IPS-15b (cell line): ENCODE results near the gene TCTN1.
A peak's percentile ranks its signal among the peaks of the same experiment; 100 is the strongest.
"Not testable (repeated sequence)": the region's sequence is repeated elsewhere in the genome, so short reads cannot be mapped to it uniquely, and the experiment has no call there.

Experiments used
- H3K27me3 ChIP-seq: one replicate; pipeline ENCODE4 v1.6.1; 2013; ENCODE audit warnings: low read length; ENCODE audit not compliant: control insufficient read depth, insufficient read depth
- H3K36me3 ChIP-seq: one replicate; pipeline ENCODE4 v1.6.1; 2013; ENCODE audit warnings: low read length; ENCODE audit not compliant: control insufficient read depth, insufficient read depth
- H3K4me1 ChIP-seq: one replicate; pipeline ENCODE4 v1.6.1; 2013; ENCODE audit warnings: mild to moderate bottlenecking, low read length; ENCODE audit not compliant: control insufficient read depth, insufficient read depth
- H3K4me3 ChIP-seq: one replicate; pipeline ENCODE4 v1.5.1; 2013; ENCODE audit warnings: low read depth, low read length
- H3K9ac ChIP-seq: one replicate; pipeline ENCODE4 v1.6.1; 2013; ENCODE audit warnings: low read depth, mild to moderate bottlenecking, low read length
- H3K9me3 ChIP-seq: one replicate; pipeline ENCODE4 v1.6.1; 2013; ENCODE audit warnings: mild to moderate bottlenecking, low read length; ENCODE audit not compliant: control insufficient read depth, insufficient read depth

TCTN1 gene

GRCh38 chr12:110591451-110592051 is 22.4 kb upstream of the TCTN1 start:
- no peak overlapping the region for H3K9ac ChIP-seq

GRCh38 chr12:110592078-110592477 is 21.9 kb upstream of the TCTN1 start:
- Histone ChIP-seq H3K27me3 (no peaks in the 10 kb centered on the region), H3K4me1 (peaks cover 6% of the 10 kb centered on the region), H3K9me3 (no peaks in the 10 kb centered on the region), H3K4me3 (no peak overlapping the region), H3K36me3 (no peaks in the 10 kb centered on the region), H3K9ac (no peak overlapping the region)

More at GRCh38 chr12:110591451-110592051, 22.4 kb upstream of the TCTN1 start:
- Histone ChIP-seq H3K4me3 (no peak overlapping the region), H3K4me1 (peaks cover 6% of the 10 kb centered on the region), H3K27me3 (no peaks in the 10 kb centered on the region), H3K36me3 (no peaks in the 10 kb centered on the region), H3K9me3 (no peaks in the 10 kb centered on the region)

- H3K27me3 ChIP-seq, H3K9ac ChIP-seq, H3K4me3 ChIP-seq, H3K9me3 ChIP-seq, H3K4me1 ChIP-seq, H3K36me3 ChIP-seq: not testable (repeated sequence)
These were observed 21.0 kb upstream of the TCTN1 start for GRCh38 chr12:110592919-110593318.

- H3K9ac ChIP-seq = no peak overlapping the region
- H3K4me3 ChIP-seq = no peak overlapping the region
- H3K27me3 ChIP-seq = no peaks in the 10 kb centered on the region
- no peaks in the 10 kb centered on the region for H3K4me1 ChIP-seq
- H3K9me3 ChIP-seq = no peaks in the 10 kb centered on the region
- H3K36me3 ChIP-seq = no peaks in the 10 kb centered on the region
These were observed 16.0 kb upstream of the TCTN1 start for GRCh38 chr12:110597885-110598284.

- H3K4me3 ChIP-seq = no peak overlapping the region
- H3K9me3 ChIP-seq = no peaks in the 10 kb centered on the region
- H3K4me1 ChIP-seq = no peaks in the 10 kb centered on the region
- no peak overlapping the region for H3K9ac ChIP-seq
- H3K36me3 ChIP-seq = no peaks in the 10 kb centered on the region
- H3K27me3 ChIP-seq = no peaks in the 10 kb centered on the region
These were observed 14.6 kb upstream of the TCTN1 start for GRCh38 chr12:110599334-110599733.

- H3K36me3 ChIP-seq = no peaks in the 10 kb centered on the region
- H3K9me3 ChIP-seq = no peaks in the 10 kb centered on the region
- H3K9ac ChIP-seq = no peak overlapping the region
- H3K4me3 ChIP-seq = no peak overlapping the region
- no peaks in the 10 kb centered on the region for H3K27me3 ChIP-seq
- no peaks in the 10 kb centered on the region for H3K4me1 ChIP-seq
These were observed 13.7 kb upstream of the TCTN1 start for GRCh38 chr12:110600254-110600653.

- H3K36me3 ChIP-seq, H3K4me1 ChIP-seq, H3K9ac ChIP-seq, H3K27me3 ChIP-seq, H3K9me3 ChIP-seq, H3K4me3 ChIP-seq: not testable (repeated sequence)
These were observed 11.7 kb upstream of the TCTN1 start for GRCh38 chr12:110602085-110602814.

- Histone ChIP-seq H3K9ac (no peak overlapping the region), H3K27me3 (no peaks in the 10 kb centered on the region), H3K4me3 (no peak overlapping the region), H3K4me1 (no peaks in the 10 kb centered on the region), H3K36me3 (no peaks in the 10 kb centered on the region), H3K9me3 (no peaks in the 10 kb centered on the region)
These were observed 7.7 kb upstream of the TCTN1 start for GRCh38 chr12:110606253-110606611.

GRCh38 chr12:110613071-110613770 is 708 bp upstream of the TCTN1 start:
- H3K27me3 ChIP-seq = no peaks in the 10 kb centered on the region
- no peak overlapping the region for H3K9ac ChIP-seq
- H3K36me3 ChIP-seq = no peaks in the 10 kb centered on the region
- peak overlapping the region; percentile 82 for H3K4me3 ChIP-seq
- no peaks in the 10 kb centered on the region for H3K9me3 ChIP-seq
- no peaks in the 10 kb centered on the region for H3K4me1 ChIP-seq

GRCh38 chr12:110615171-110615570 is 1.2 kb downstream of the TCTN1 start:
- H3K27me3 ChIP-seq = no peaks in the 10 kb centered on the region
- no peaks in the 10 kb centered on the region for H3K9me3 ChIP-seq
- H3K36me3 ChIP-seq = no peaks in the 10 kb centered on the region
- H3K4me3 ChIP-seq = no peak overlapping the region
- no peaks in the 10 kb centered on the region for H3K4me1 ChIP-seq
- H3K9ac ChIP-seq = no peak overlapping the region

- H3K36me3 ChIP-seq = no peaks in the 10 kb centered on the region
- no peaks in the 10 kb centered on the region for H3K4me1 ChIP-seq
- no peaks in the 10 kb centered on the region for H3K27me3 ChIP-seq
- no peak overlapping the region for H3K9ac ChIP-seq
- no peaks in the 10 kb centered on the region for H3K9me3 ChIP-seq
- H3K4me3 ChIP-seq = no peak overlapping the region
These were observed 2.7 kb downstream of the TCTN1 start for GRCh38 chr12:110616471-110617115.
